H9 (cell line): ENCODE data around the gene FCMR. TPM values are rescaled to one million over a fixed set of nuclear protein-coding genes. Genes with fewer than 3 reads are reported as not detected.

Experiments used
- DNase-seq: peaks from one replicate; pipeline ENCODE4 v3.0.0-alpha.2; 2017
- H2AFZ ChIP-seq: one replicate; pipeline ENCODE4 v1.6.1; 2013; ENCODE audit warnings: mild to moderate bottlenecking, low read length, control low read depth, moderate library complexity
- H2AK5ac ChIP-seq: 2 replicates; pipeline ENCODE4 v1.6.1; 2013; ENCODE audit warnings: low read length, control low read depth, mixed read lengths; ENCODE audit not compliant: insufficient read length
- H2BK120ac ChIP-seq: one replicate; pipeline ENCODE4 v1.6.1; 2013; ENCODE audit warnings: low read depth, mild to moderate bottlenecking, low read length, control low read depth, inconsistent platforms; ENCODE audit not compliant: poor library complexity, severe bottlenecking
- H2BK12ac ChIP-seq: 2 replicates; pipeline ENCODE4 v1.6.1; 2013; ENCODE audit warnings: low read length, control low read depth, mixed read lengths, low read depth; ENCODE audit not compliant: insufficient read length
- H2BK15ac ChIP-seq: 2 replicates; pipeline ENCODE4 v1.6.1; 2013; ENCODE audit warnings: low read depth, low read length, control low read depth
- H2BK20ac ChIP-seq: one replicate; pipeline ENCODE4 v1.6.1; 2013; ENCODE audit warnings: low read depth, mild to moderate bottlenecking, low read length, control low read depth, inconsistent platforms; ENCODE audit not compliant: poor library complexity, severe bottlenecking
- H2BK5ac ChIP-seq: 2 replicates; pipeline ENCODE4 v1.6.1; 2013; ENCODE audit warnings: low read length, control low read depth, mixed read lengths; ENCODE audit not compliant: insufficient read length
- H3K14ac ChIP-seq: 2 replicates; pipeline ENCODE4 v1.6.1; 2013; ENCODE audit warnings: low read length, control low read depth; ENCODE audit not compliant: insufficient read depth
- H3K18ac ChIP-seq: 2 replicates; pipeline ENCODE4 v1.6.1; 2013; ENCODE audit warnings: low read depth, mild to moderate bottlenecking, mixed read lengths, low read length, control low read depth; ENCODE audit not compliant: insufficient read length
- H3K23ac ChIP-seq: 2 replicates; pipeline ENCODE4 v1.6.1; 2013; ENCODE audit warnings: low read length, control low read depth, mixed read lengths, low read depth; ENCODE audit not compliant: insufficient read length
- H3K23me2 ChIP-seq: 2 replicates; pipeline ENCODE4 v1.6.1; 2013; ENCODE audit warnings: low read depth, mild to moderate bottlenecking, mixed read lengths, low read length, control low read depth; ENCODE audit not compliant: insufficient read length, poor library complexity, severe bottlenecking
- H3K27ac ChIP-seq: 2 replicates; pipeline ENCODE4 v1.5.1; 2013; ENCODE audit warnings: low read length, control low read depth, mixed read lengths, low read depth; ENCODE audit not compliant: insufficient read length
- H3K27me3 ChIP-seq: 2 replicates; pipeline ENCODE4 v1.6.1; 2013; ENCODE audit warnings: low read length, control low read depth, inconsistent platforms; ENCODE audit not compliant: insufficient read depth
- H3K4ac ChIP-seq: 2 replicates; pipeline ENCODE4 v1.6.1; 2013; ENCODE audit warnings: low read depth, mild to moderate bottlenecking, control low read depth, inconsistent platforms, low read length, moderate library complexity
- H3K4me1 ChIP-seq: 2 replicates; pipeline ENCODE4 v1.6.1; 2013; ENCODE audit warnings: low read length, control low read depth, inconsistent platforms; ENCODE audit not compliant: insufficient read depth
- H3K4me2 ChIP-seq: 2 replicates; pipeline ENCODE4 v1.6.1; 2013; ENCODE audit warnings: low read length, control low read depth, mixed read lengths; ENCODE audit not compliant: insufficient read length, insufficient read depth
- H3K56ac ChIP-seq: 2 replicates; pipeline ENCODE4 v1.6.1; 2013; ENCODE audit warnings: low read depth, mild to moderate bottlenecking, mixed read lengths, low read length, control low read depth; ENCODE audit not compliant: insufficient read length
- H3K79me1 ChIP-seq: 2 replicates; pipeline ENCODE4 v1.6.1; 2013; ENCODE audit warnings: low read depth, mild to moderate bottlenecking, moderate library complexity, low read length, control low read depth, inconsistent platforms; ENCODE audit not compliant: insufficient read depth, poor library complexity, severe bottlenecking
- H3K79me2 ChIP-seq: 2 replicates; pipeline ENCODE4 v1.6.1; 2013; ENCODE audit warnings: low read length, control low read depth, inconsistent platforms; ENCODE audit not compliant: insufficient read depth
- H3K9ac ChIP-seq: 2 replicates; pipeline ENCODE4 v1.6.1; 2013; ENCODE audit warnings: low read length, control low read depth, mixed read lengths; ENCODE audit not compliant: insufficient read length; ENCODE audit errors: extremely low read depth
- H3K9me3 ChIP-seq: one replicate; pipeline ENCODE4 v1.6.1; 2013; ENCODE audit warnings: low read depth, low read length, inconsistent platforms; ENCODE audit not compliant: control insufficient read depth
- H3T11ph ChIP-seq: one replicate; pipeline ENCODE4 v1.6.1; 2013; ENCODE audit warnings: mild to moderate bottlenecking, low read length, control low read depth, inconsistent platforms
- H4K20me1 ChIP-seq: one replicate; pipeline ENCODE4 v1.6.1; 2013; ENCODE audit not compliant: control insufficient read depth, insufficient read length, insufficient read depth
- H4K5ac ChIP-seq: 2 replicates; pipeline ENCODE4 v1.6.1; 2013; ENCODE audit warnings: low read depth, mild to moderate bottlenecking, mixed read lengths, low read length, control low read depth; ENCODE audit not compliant: insufficient read length
- H4K8ac ChIP-seq: replicated peaks from 2 replicates; pipeline ENCODE4 v1.6.1; 2013; ENCODE audit warnings: low read length, control low read depth, mixed read lengths, low read depth; ENCODE audit not compliant: insufficient read length
- H4K91ac ChIP-seq: 2 replicates; pipeline ENCODE4 v1.6.1; 2013; ENCODE audit warnings: low read depth, mild to moderate bottlenecking, moderate library complexity, mixed read lengths, low read length, control low read depth; ENCODE audit not compliant: insufficient read length
- H3K27ac Mint-ChIP-seq, 3 experiments: 2 replicates in 2 of 3; 3 replicates in 1 of 3; pipeline ENCODE4 v1.8.0; 2020 to 2021; ENCODE audit warnings: mixed read lengths in 3 of 3, mild to moderate bottlenecking in 1 of 3, moderate library complexity in 1 of 3
- H3K27me3 Mint-ChIP-seq: 2 replicates; pipeline ENCODE4 v1.8.0; 2021; ENCODE audit warnings: low read depth, mild to moderate bottlenecking, moderate library complexity, mixed read lengths
- H3K36me3 Mint-ChIP-seq, 3 experiments: 2 replicates in 2 of 3; 3 replicates in 1 of 3; pipeline ENCODE4 v1.8.0; 2020 to 2021; ENCODE audit warnings: low read depth in 3 of 3, mixed read lengths in 3 of 3; ENCODE audit not compliant: insufficient read depth in 1 of 3
- H3K4me1 Mint-ChIP-seq, 2 experiments: 2 replicates each; pipeline ENCODE4 v1.8.0; 2020; ENCODE audit warnings: mixed read lengths in 2 of 2
- H3K4me3 Mint-ChIP-seq, 2 experiments: 2 replicates in 1 of 2; 3 replicates in 1 of 2; pipeline ENCODE4 v1.8.0; 2020 to 2021; ENCODE audit warnings: mild to moderate bottlenecking in 2 of 2, mixed read lengths in 2 of 2, moderate library complexity in 1 of 2
- H3K9me3 Mint-ChIP-seq, 2 experiments: 2 replicates in 1 of 2; 3 replicates in 1 of 2; pipeline ENCODE4 v1.8.0; 2020; ENCODE audit warnings: mild to moderate bottlenecking in 2 of 2, mixed read lengths in 2 of 2, moderate library complexity in 1 of 2
- whole genome bisulfite sequencing: extraction: QIAGEN DNeasy Blood & Tissue Kit; methylation state at CpG from one replicate; pipeline ENCODE4 v1.1.7; 2013; ENCODE audit warnings: missing lambda C conversion rate, low lambda C conversion rate, mixed read lengths; ENCODE audit not compliant: insufficient read length; ENCODE audit errors: extremely low coverage; 5-methylcytosine and 5-hydroxymethylcytosine counted together
- total RNA-seq: library from RNA; stranded (reverse); gene quantifications from 2 replicates; pipeline ENCODE4 v1.2.1, GENCODE V29; 2021
- TF ChIP-seq, protein P1 (sequence below): fragments of 200-600 bp; sonication (generic); conservative IDR thresholded peaks from 3 replicates; pipeline ENCODE4 v1.8.0; 2021; ENCODE audit warnings: antibody characterized with exemption, mild to moderate bottlenecking

FCMR gene
- total RNA-seq, 1 experiment from 2014 or later = not detected

DNA sequence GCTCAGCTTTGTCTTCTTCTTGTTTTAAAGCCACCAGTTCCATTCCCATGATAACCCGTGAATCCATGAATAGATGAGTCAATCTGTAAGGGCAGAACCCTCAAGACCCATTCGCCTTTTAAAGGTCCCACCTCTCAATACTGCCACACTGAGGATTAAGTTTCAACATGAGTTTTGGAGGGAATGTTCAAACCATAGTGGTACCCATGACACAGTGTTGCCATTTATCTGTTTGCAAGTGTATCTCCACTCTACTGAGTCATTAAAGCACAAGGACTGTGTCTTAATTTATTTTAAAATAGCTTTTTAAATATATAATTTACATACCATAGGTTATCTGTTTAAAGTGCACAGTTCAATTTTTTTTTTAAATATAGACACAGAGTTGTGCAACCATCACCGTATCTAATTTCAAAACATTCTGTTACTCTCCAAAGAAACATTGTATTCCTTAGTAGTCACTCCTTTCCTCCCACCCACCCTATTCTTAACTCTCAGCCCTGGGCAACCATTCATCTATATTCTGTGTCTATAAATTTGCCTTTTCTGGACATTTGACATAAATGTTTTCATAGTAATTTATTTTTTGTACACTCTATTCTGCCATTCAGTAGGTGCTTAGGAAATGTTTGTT, 29.3 kb downstream of the FCMR start:
- no peak overlapping the region for H4K8ac ChIP-seq
- no peak overlapping the region for H2AK5ac ChIP-seq
- no peak overlapping the region for H3T11ph ChIP-seq
- H3K23me2 ChIP-seq = no peaks in the 10 kb centered on the region
- Mint-ChIP-seq H3K27ac (no peak overlapping the region), H3K4me1 (peaks cover 22 to 26% of the 10 kb centered on the region in 2 experiments), H3K36me3 (no peaks in the 10 kb centered on the region), H3K9me3 (no peaks in the 10 kb centered on the region), H3K27me3 (peaks cover under 1% of the 10 kb centered on the region), H3K4me3 (no peak overlapping the region)
- no peak overlapping the region for H3K27ac ChIP-seq
- no peaks in the 10 kb centered on the region for H4K20me1 ChIP-seq
- no peak overlapping the region for H2BK15ac ChIP-seq
- H3K4me2 ChIP-seq = no peak overlapping the region
- no peaks in the 10 kb centered on the region for H3K79me1 ChIP-seq
- no peak overlapping the region for H4K91ac ChIP-seq
- H3K9ac ChIP-seq = no peak overlapping the region
- DNase-seq = no peak
- no peak overlapping the region for H4K5ac ChIP-seq
- H3K18ac ChIP-seq = no peak overlapping the region
- H3K27me3 ChIP-seq = no peaks in the 10 kb centered on the region
- H3K79me2 ChIP-seq = no peaks in the 10 kb centered on the region
- H3K4me1 ChIP-seq = peaks cover 6% of the 10 kb centered on the region
- H2BK12ac ChIP-seq = no peak overlapping the region
- H3K56ac ChIP-seq = no peak overlapping the region
- TF ChIP-seq, protein P1, sequence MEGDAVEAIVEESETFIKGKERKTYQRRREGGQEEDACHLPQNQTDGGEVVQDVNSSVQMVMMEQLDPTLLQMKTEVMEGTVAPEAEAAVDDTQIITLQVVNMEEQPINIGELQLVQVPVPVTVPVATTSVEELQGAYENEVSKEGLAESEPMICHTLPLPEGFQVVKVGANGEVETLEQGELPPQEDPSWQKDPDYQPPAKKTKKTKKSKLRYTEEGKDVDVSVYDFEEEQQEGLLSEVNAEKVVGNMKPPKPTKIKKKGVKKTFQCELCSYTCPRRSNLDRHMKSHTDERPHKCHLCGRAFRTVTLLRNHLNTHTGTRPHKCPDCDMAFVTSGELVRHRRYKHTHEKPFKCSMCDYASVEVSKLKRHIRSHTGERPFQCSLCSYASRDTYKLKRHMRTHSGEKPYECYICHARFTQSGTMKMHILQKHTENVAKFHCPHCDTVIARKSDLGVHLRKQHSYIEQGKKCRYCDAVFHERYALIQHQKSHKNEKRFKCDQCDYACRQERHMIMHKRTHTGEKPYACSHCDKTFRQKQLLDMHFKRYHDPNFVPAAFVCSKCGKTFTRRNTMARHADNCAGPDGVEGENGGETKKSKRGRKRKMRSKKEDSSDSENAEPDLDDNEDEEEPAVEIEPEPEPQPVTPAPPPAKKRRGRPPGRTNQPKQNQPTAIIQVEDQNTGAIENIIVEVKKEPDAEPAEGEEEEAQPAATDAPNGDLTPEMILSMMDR = no peak
- no peak overlapping the region for H2BK120ac ChIP-seq
- H3K9me3 ChIP-seq = no peaks in the 10 kb centered on the region
- no peak overlapping the region for H3K23ac ChIP-seq
- no peak overlapping the region for H2AFZ ChIP-seq
- H2BK5ac ChIP-seq = no peak overlapping the region
- no CpG with 5 or more reads among the region's 3 CpGs for WGBS
- no peak overlapping the region for H3K14ac ChIP-seq
- H3K4ac ChIP-seq = no peak overlapping the region
- H2BK20ac ChIP-seq = no peak overlapping the region
